Tongue (tissue), 3 donors: ENCODE measurements around the gene ANXA3. TPM values are rescaled to one million over a fixed set of nuclear protein-coding genes. Genes with fewer than 3 reads are reported as not detected.

ENCODE experiments used
- DNase-seq: peaks from one replicate; pipeline ENCODE4 v3.0.0-alpha.2; 2015
- small RNA-seq: library from RNA; depleted of rRNA; stranded (forward); fragments of <200 nt; gene quantifications from one replicate; pipeline ENCODE3, GENCODE V24; 2014; ENCODE audit warnings: low replicate concordance
- total RNA-seq: library from RNA; depleted of rRNA; stranded (reverse); fragments of >200 nt; gene quantifications from one replicate; pipeline ENCODE4 v1.2.3, GENCODE V29; 2014

Gene ANXA3
- total RNA-seq, 1 donor from 2014 or later: 26.3 TPM

- peak; percentile 87 for DNase-seq
Measured at GRCh38 chr4:78645853-78646757, 94.5 kb downstream of the ANXA3 start.

DNA sequence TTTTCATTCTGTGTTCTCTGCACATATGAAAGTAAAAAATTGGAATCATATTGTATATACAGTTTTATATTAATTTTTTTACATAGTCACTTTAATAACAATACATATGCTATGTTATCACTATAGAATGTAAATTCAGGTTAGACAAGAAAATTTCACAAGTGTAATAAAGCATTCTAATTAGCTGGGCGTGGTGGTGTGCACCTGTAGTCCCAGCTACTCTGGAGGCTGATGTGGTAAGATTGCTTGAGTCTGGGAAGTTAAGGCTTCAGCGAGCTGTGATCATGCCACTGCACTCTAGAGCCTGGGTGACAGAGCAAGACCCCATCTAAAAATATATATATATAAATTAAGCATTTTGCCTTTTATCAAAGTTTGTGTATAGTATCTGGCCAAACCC, 95.7 kb downstream of the ANXA3 start:
- DNase-seq: no peak

- DNase-seq: no peak
Measured at GRCh38 chr4:78648640-78649363, 97.2 kb downstream of the ANXA3 start.

DNA sequence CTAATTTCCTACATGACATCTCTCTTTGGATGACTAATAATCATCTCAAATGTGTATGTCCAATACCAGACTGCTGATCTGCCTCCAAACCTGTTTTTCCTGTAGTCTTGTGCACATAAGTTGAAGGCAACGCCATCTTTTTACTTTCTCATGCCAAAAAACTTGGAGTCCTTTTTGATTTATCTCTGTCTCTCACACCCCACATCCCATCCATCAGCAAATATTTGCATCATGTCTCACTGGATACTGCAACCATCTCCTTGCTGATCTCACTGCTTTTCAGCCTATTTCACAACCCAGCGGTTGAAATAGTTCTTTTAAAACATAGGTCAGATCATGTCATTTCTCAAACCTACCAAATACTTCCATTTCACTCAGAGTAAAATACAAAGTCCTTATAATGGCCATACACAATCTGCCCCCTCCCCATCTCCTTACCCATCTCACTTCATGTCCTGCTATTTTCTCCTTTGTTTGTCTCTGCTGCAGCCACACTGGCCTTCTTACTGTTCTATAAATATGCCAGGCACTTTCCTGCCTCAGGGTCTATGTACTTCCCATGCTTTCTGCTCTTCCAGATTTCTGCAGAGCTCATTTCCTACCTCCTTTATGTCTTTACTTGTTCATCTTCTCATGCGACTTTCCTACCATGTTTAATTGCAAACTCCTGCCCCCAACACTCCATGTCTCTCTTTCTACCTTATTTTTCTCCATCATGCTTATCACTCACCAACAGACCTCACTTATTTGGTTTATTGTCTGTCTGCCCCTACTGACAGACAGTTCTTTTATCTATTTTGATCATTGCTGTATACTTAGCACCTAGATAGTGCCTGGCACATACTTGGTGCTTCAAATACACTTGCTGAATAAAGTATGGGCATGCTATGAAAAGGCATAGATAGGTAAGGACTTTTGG, 98.8 kb downstream of the ANXA3 start:
- DNase-seq: no peak

DNA sequence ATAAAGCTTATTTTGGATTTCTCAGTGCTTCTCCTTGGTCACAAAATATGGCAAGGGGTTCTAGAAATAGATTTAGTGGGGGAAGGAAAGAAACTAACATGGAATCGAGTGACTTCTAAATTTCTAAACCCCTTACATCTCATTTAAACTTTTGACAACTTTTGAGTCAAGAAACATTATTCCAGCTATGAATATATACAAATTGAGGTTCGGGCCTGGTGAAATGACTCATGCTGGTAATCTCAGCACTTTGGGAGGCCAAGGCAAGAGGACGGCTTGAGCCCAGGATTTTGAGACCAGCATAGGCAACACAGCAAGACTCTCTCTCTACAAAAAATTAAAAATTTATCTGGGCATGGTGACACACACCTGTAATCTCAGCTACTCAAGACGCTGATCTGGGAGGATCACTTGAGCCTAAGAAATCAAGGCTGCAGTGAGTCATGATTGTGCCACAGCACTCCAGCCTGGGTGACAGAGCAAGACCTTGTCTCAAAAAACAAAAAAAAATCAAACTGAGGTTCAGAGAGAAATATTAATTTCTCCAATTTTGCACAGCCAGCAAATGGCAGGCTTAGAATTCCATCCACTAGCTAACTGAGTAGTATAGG, 99.8 kb downstream of the ANXA3 start:
- DNase-seq: no peak

DNA sequence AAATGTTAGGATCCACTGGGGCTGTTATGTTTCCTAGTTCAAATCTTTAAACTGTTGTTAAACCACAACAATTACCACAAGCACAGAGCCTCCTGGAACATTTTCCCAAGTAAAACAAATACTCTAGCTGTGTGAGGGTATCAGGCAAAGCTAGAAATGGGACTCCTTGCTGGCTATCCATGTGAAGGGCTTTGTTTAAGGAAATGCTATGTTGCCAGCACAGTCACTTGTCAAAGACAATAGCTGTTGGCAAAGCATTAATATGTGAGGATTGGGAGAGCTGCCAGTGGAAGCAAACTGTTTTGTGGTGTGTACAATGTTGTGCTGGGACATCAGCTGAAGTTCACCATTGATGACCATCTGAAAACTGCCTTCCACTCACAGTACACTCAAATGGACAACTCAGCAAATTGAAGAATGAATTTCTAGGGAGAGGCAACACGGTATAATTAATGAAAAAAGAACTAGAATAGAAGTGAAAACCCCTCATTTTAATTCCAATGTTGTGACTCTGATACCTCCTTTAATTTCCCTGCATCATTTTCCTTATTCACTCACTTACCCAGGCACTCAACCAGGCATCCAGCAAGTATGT, 100.8 kb downstream of the ANXA3 start:
- no peak for DNase-seq

GRCh38 chr4:78653655-78654054, 102.1 kb downstream of the ANXA3 start:
- DNase-seq: no peak

- peak; percentile 43 for DNase-seq
Measured at GRCh38 chr4:78654807-78655206, 103.2 kb downstream of the ANXA3 start.

- DNase-seq: no peak
Measured at GRCh38 chr4:78656968-78657445, 105.4 kb downstream of the ANXA3 start.

- DNase-seq: no peak
Measured at GRCh38 chr4:78659264-78659663, 107.7 kb downstream of the ANXA3 start.

GRCh38 chr4:78659665-78660064, 108.1 kb downstream of the ANXA3 start:
- DNase-seq: no peak

Small RNAs within 50 kb of the gene (small RNA-seq; reads per million reads assigned to genes)
- 0.06 reads per million for gene HIGD1AP13
- not detected for gene RF00019

Other genes starting within 250 kb of the ANXA3 start
- 50.9 TPM for gene BMP2K, start 224.6 kb downstream of the ANXA3 start, total RNA-seq